Measurements from ENCODE around the gene KLF9.

GRCh38 chr9:70374962-70375618 is 39.4 kb downstream of the KLF9 start:
- TF ChIP-seq CTCF (IDR thresholded peaks at IDR 0.05) (no peak), EP300 (IDR thresholded peaks at IDR 0.05) (no peak)

Data from ovary (tissue), 3 donors.